Measurements from ENCODE around the gene NPSR1.

Gene NPSR1

DNA sequence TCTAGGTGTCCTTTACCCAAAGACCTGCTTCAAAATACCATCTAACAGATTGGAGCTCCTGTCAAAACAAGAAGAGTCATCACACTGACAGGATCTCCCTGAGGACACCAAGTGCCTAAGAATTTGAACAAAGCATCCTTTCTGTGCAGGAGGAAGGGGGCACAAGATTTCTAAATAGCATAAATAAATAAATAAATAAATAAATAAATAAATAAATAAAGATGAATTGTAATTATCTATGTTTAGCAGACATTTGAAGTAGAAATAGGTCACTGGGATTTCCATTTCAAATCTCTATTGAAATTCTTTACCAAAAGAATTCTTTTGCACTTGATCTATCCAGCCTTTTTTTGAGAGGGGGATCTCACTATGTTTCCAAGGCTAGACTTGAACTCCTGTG is 65.3 kb downstream of the NPSR1 start:
- DNase-seq = no peak

DNA sequence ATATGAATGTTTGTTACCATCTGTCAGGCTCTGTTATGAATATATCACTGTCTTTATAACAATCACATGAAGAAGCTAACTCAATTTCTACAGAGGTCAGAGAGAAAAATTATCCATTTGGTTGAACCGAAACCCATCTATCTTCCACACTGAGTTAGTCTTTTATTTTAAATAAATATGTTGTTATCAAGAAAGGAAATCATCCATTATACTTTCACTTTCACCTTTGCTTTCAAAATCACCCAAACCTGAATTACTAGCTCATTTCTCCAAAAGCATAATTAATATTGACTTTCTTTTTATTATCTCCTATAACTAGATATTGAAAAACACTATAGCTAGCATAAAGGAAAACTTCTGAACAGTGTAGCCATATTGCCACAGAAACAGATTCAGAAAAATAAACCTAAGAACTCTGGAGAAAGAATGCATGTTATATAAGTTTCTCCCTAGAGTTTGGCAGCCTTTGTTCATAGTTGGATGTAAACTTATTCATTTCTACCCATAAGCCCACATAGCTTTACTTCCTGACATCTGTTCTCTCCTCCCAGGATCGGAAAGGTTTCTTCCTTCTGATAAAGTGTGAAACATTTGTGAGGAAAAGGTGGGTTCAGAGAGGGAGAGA is 66.0 kb downstream of the NPSR1 start:
- DNase-seq = no peak

DNA sequence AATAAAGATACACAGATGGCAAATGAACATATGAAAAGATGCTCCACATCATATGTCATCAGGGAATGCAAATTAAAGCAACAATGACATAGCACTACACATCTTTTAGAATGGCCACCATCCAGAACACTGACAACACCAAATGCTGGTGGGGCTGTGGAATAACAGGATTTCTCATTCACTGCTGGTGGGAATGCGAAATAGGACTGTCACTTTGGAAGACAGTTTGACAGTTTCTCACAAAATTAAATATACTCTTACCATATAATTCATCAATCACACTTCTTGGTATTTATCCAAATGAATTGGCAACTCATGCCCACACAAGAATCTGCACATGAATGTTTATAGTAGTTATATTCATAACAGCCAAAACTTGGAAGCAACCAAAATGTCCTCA is 68.2 kb downstream of the NPSR1 start:
- no peak for DNase-seq

DNA sequence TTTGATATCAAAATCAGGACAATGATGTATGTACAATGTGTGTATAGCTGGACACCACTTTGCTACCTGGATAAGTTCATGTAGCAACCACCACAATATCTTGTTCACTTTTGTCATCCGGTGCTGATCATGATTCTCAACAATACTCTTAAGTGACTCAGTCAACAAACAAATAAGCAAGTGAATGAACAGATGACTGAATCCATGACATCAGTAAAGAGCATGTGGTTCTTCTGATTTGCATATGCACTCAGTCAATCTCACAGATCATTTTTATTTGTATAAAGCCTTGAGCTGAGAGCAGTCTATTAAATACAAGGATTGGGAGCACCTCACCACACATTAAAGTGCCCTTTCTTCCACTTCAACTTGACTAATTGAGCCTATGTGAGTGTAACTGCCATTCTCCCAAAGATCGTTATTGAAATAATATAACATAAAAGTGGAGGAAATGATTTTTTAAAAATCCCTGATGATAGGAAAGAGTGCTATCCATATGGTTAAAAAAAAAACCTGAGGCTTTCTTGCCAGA is 69.5 kb downstream of the NPSR1 start:
- no peak for DNase-seq

- DNase-seq = no peak
Observed at GRCh38 chr7:34728156-34728555, 70.1 kb downstream of the NPSR1 start.

DNA sequence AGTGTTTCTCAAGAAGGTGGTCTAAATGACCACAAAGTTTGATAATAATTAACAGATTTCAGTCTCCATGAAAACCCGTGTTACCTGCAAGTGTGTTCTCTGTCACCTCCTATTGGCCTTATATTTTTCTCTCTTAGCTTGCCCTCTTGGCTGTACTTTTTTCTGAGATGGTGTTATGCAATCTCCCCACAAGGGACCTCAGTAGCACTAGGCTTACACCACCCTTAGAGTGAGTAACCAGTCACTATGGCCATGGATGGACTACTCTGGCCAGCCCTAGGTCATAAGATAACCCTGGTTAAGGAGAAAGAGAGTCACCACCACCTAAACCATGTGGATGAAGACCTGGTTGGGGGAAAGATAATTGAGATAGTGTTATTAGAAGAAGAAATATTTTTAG is 76.8 kb downstream of the NPSR1 start:
- DNase-seq = no peak

GRCh38 chr7:34735526-34735925 is 77.5 kb downstream of the NPSR1 start:
- no peak for DNase-seq

DNA sequence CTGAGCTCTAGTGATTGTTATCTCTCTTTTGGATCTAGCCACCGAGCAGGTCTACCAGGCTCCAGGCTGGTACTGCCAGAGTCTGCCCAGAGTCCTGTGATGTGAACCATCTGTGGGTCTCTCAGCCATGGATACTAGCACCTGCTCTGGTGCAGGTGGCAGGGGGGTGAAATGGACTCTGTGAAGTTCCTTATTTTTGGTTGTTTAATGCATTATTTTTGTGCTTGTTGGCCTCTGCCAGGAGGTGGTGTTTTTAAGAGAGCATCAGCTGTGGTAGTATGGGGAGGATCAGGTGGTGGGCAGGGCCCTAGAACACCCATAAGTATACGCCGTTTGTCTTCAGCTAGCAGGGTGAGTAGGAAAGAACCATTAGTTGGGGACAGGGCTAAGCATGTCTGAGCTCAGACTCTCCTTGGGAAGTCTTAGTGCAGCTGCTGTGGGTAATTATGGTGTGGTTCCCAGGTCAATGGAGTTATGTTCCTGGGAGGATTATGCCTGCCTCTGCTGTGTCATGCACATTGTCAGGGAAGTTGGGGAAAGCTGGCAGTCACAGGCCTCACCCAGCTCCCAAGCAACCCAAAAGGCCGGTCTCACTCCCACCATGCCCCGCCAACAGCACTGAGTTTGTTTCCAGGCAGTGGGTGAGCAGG is 81.8 kb downstream of the NPSR1 start:
- DNase-seq = no peak

DNA sequence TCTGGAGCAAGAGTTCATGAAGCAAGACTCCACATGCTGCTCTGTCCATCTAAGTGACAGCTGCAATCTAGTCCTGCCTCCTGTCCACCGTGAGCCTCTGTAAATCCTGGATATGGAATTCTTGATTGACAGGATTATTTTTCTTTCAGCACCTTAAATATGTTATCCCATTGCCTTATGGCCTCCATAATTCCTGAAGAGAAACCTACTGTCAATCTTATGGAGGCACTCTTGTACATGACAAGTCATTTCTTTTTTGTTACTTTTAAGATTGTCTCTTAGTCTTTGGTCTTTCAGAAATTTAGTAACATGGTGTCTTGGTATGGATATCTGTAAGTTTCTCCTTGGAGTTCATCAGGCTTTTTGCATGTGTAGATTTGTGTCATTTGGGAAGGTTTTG is 82.8 kb downstream of the NPSR1 start:
- no peak for DNase-seq

- no peak for DNase-seq
Observed at GRCh38 chr7:34747176-34747781, 89.3 kb downstream of the NPSR1 start.

- DNase-seq = peak; percentile 80
Observed at GRCh38 chr7:34747867-34748727, 90.1 kb downstream of the NPSR1 start.

GRCh38 chr7:34748728-34749089 is 90.7 kb downstream of the NPSR1 start:
- no peak for DNase-seq

- peak; percentile 3 for DNase-seq
Observed at GRCh38 chr7:34749446-34749845, 91.4 kb downstream of the NPSR1 start.

DNA sequence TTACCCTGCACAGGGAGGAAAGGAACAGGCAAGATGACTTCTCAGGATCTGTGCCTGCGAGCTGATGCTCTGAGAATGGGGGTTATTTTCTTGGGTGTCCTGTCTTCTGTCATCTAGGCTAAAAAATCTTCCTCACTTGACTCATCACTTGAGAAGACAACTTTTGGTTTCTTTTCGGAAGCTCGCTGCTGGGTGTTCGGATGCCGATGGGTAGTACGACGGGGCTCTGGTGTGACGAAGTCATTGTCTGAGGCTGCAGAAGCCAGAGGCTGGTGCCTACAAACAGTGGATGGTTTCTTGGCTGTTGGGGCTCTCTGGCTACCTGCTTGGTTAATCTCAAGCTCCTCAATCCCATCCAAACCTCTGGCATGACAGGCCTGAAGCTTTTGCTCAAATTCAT is 92.2 kb downstream of the NPSR1 start:
- no peak for DNase-seq

DNA sequence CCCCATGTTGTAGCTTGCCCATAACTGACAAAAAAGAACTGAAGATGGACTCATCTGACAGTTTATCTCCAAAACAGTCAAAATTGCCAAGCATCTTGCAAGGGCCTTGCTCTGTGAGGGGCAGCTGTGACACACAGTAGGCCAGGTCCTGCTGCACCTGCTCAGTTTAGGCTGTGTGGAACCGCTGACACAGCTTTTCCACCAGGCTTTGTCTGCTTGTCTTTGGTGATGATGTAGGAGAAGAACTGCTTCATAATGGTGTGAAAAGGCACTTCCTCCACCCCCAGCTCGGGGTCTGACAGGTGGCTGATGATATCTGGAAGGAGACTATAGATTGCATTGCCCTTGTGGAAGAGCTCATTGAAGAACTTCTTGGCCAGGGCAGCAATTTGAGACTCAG is 92.6 kb downstream of the NPSR1 start:
- no peak for DNase-seq

- DNase-seq = no peak
Observed at GRCh38 chr7:34751725-34752643, 94.0 kb downstream of the NPSR1 start.

- DNase-seq = no peak
Observed at GRCh38 chr7:34752929-34753328, 94.9 kb downstream of the NPSR1 start.

- DNase-seq = no peak
Observed at GRCh38 chr7:34755008-34755407, 97.0 kb downstream of the NPSR1 start.

DNA sequence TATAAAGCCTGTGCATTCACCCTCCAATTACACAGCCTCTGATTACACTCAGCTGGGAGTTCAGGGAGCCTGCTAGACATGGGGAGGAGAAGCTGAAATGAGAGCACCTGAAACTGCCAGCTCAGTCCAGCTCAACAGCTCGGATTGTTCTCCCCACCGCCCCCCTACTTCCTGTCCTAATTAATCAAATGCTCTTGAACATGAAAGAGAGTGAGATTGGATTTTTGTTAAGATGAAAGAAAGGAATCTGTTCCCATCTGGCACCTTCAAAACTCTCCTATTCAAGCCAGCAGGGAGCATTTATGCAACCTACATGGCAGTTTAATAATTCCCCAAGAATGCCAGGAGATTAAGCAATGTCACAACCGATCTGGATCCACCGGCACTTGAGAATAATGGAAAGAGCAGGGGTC is 98.0 kb downstream of the NPSR1 start:
- peak; percentile 80 for DNase-seq

GRCh38 chr7:34756691-34757090 is 98.7 kb downstream of the NPSR1 start:
- peak; percentile 73 for DNase-seq

DNA sequence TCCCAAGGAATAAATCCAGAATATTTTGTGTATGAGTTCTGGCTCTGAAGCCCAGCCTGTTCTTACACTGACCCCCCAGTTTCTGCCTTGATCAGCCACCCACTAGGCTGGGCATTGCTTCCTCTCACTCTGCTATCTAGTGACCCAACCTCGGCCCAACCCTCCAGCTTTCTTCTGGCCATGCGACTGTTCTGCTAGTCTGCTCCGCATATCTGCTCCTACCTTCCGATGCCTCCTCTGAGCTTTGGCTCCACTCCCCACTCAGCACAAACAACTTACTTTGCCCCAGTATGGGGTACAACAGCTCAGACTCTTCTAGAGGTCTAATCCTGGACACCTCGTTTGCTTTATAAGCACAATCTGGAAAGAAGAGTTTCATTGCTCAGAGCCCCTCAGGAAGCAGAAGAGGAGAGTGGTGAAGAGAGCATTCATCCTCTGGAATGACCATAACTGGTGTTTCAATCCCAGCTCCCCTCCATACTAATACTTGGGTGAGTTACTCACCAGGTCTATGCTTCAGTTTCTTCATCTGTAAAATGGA is 99.6 kb downstream of the NPSR1 start:
- DNase-seq = no peak

DNA sequence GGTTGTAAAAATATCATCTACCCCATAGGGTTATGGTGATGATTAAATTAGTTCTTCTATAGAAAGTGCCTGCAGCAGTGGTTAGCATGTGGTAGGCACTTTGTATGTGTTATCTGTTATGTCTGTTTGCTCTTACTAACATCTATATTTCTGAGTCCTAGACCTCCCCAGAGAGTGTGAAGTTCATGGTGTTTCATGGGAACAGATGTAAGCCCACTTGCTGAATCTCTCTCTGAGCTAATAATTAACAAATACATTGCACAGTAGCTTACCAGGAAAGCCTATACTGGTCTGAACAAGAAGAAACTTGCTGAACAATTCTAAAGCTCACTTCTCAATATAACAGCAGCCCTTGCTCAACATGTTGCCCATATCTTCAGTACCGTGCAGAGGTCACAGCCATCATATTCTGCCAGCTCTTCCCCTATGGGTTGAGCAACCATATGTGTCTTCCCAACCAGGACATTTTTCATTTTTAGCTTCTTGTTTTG is 100.1 kb downstream of the NPSR1 start:
- DNase-seq = no peak

Data from NCI-H69 (cell line).